Osteocyte (in vitro differentiated cells): Measurements from ENCODE around the gene CCDC107. TPM values are rescaled to one million over a fixed set of nuclear protein-coding genes. Genes with fewer than 3 reads are reported as not detected.

ENCODE experiments used
- DNase-seq: peaks from one replicate; pipeline ENCODE4 v3.0.0; 2021; ENCODE audit warnings: mixed read lengths; ENCODE audit not compliant: unreplicated experiment; ENCODE audit errors: extremely low spot score
- H3K27ac Mint-ChIP-seq: one replicate; pipeline ENCODE4 v1.8.0; 2021; ENCODE audit warnings: mild to moderate bottlenecking, mixed read lengths; ENCODE audit not compliant: unreplicated experiment
- H3K27me3 Mint-ChIP-seq: one replicate; pipeline ENCODE4 v1.8.0; 2021; ENCODE audit warnings: mixed read lengths; ENCODE audit not compliant: unreplicated experiment
- H3K36me3 Mint-ChIP-seq: one replicate; pipeline ENCODE4 v1.8.0; 2021; ENCODE audit warnings: mixed read lengths; ENCODE audit not compliant: unreplicated experiment
- H3K4me1 Mint-ChIP-seq: one replicate; pipeline ENCODE4 v1.8.0; 2021; ENCODE audit warnings: mixed read lengths; ENCODE audit not compliant: unreplicated experiment
- H3K4me3 Mint-ChIP-seq: one replicate; pipeline ENCODE4 v1.8.0; 2021; ENCODE audit warnings: mild to moderate bottlenecking, moderate library complexity, mixed read lengths; ENCODE audit not compliant: unreplicated experiment
- H3K9me3 Mint-ChIP-seq: one replicate; pipeline ENCODE4 v1.8.0; 2021; ENCODE audit warnings: mixed read lengths; ENCODE audit not compliant: unreplicated experiment
- total RNA-seq: library from RNA; stranded (reverse); gene quantifications from 2 replicates; pipeline ENCODE4 v1.2.1, GENCODE V29; 2021
- TF ChIP-seq, protein P1 (sequence below): fragments of 200-600 bp; sonication (generic); IDR thresholded peaks from 2 replicates; pipeline ENCODE4 v1.5.0; 2021; ENCODE audit warnings: antibody characterized with exemption, mild to moderate bottlenecking, moderate library complexity

CCDC107 gene
- total RNA-seq, 1 donor from 2014 or later: 31.3 TPM

DNA sequence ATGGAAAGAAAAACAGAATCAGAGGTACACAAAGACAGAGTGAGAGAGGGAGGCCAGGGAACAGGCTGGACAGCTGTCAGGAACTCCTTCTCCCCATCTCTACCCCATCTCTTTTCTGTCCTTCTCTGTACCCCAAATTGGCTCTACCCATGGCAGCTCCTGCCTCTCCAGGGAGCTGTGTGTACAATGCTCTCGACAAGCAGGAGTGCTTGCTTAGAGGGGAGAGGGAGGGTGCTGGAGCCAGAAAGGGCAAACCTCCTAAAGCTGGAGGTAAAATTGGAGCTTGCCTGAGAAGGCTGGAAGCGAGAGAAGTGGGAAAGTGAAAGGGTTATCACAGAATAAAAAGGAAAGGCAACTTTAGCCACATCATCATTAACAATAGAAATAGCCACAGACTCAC is 25.2 kb downstream of the CCDC107 start:
- H3K36me3 Mint-ChIP-seq: peaks cover 32% of the 10 kb centered on the region
- H3K27ac Mint-ChIP-seq: peak overlapping the region; percentile 54
- H3K4me3 Mint-ChIP-seq: no peak overlapping the region
- TF ChIP-seq, protein P1, sequence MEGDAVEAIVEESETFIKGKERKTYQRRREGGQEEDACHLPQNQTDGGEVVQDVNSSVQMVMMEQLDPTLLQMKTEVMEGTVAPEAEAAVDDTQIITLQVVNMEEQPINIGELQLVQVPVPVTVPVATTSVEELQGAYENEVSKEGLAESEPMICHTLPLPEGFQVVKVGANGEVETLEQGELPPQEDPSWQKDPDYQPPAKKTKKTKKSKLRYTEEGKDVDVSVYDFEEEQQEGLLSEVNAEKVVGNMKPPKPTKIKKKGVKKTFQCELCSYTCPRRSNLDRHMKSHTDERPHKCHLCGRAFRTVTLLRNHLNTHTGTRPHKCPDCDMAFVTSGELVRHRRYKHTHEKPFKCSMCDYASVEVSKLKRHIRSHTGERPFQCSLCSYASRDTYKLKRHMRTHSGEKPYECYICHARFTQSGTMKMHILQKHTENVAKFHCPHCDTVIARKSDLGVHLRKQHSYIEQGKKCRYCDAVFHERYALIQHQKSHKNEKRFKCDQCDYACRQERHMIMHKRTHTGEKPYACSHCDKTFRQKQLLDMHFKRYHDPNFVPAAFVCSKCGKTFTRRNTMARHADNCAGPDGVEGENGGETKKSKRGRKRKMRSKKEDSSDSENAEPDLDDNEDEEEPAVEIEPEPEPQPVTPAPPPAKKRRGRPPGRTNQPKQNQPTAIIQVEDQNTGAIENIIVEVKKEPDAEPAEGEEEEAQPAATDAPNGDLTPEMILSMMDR: no peak
- peaks cover 83% of the 10 kb centered on the region for H3K4me1 Mint-ChIP-seq
- H3K27me3 Mint-ChIP-seq: no peaks in the 10 kb centered on the region
- DNase-seq: no peak
- no peaks in the 10 kb centered on the region for H3K9me3 Mint-ChIP-seq

DNA sequence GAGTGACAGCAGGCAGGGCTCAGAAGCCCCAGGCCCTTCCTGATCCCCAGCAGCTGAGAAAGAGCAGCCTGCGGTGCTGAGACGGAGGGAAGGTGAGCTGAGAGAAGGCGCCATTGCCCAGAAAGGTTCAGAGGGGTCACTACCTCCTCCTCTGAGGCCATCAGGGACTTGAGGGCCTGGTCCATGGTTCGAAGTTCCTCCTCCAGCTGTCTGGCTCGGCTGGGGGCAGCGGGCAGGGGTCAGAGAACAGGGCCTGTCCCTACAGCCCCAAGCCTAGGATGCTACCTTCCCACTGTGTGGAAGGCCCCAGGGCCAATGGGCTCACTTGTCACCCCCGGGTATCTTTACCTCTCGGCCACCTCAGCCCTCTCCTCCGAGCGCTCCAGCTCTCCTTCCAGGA is 26.8 kb downstream of the CCDC107 start:
- Mint-ChIP-seq H3K4me3 (no peak overlapping the region), H3K4me1 (peaks cover 81% of the 10 kb centered on the region), H3K27me3 (no peaks in the 10 kb centered on the region), H3K9me3 (no peaks in the 10 kb centered on the region), H3K27ac (peak overlapping the region; percentile 40), H3K36me3 (peaks cover 32% of the 10 kb centered on the region)
- TF ChIP-seq, protein P1: no peak
- DNase-seq: no peak

DNA sequence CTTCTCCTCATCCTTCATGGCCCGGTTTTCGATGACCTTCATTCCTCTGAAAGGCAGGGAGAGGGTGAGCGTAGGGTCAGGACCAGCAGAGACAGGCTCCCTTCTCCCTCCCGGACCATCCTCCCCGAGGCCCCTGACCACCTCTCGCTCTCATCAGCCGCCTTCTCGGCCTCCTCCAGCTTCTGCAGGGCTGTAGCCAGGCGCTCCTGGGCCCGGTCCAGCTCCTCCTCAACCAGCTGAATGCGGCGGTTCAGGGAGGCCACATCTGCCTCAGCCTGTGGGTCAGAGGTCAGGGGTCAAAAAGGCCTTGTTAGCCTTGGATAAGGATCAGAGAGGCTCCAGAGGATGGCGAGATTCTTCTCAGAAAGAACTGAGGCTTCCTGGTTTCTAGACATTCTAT is 27.4 kb downstream of the CCDC107 start:
- no peak for DNase-seq
- TF ChIP-seq, protein P1: no peak
- Mint-ChIP-seq H3K27ac (peak overlapping the region; percentile 54), H3K36me3 (peaks cover 32% of the 10 kb centered on the region), H3K27me3 (no peaks in the 10 kb centered on the region), H3K9me3 (no peaks in the 10 kb centered on the region), H3K4me1 (peaks cover 75% of the 10 kb centered on the region), H3K4me3 (no peak overlapping the region)

DNA sequence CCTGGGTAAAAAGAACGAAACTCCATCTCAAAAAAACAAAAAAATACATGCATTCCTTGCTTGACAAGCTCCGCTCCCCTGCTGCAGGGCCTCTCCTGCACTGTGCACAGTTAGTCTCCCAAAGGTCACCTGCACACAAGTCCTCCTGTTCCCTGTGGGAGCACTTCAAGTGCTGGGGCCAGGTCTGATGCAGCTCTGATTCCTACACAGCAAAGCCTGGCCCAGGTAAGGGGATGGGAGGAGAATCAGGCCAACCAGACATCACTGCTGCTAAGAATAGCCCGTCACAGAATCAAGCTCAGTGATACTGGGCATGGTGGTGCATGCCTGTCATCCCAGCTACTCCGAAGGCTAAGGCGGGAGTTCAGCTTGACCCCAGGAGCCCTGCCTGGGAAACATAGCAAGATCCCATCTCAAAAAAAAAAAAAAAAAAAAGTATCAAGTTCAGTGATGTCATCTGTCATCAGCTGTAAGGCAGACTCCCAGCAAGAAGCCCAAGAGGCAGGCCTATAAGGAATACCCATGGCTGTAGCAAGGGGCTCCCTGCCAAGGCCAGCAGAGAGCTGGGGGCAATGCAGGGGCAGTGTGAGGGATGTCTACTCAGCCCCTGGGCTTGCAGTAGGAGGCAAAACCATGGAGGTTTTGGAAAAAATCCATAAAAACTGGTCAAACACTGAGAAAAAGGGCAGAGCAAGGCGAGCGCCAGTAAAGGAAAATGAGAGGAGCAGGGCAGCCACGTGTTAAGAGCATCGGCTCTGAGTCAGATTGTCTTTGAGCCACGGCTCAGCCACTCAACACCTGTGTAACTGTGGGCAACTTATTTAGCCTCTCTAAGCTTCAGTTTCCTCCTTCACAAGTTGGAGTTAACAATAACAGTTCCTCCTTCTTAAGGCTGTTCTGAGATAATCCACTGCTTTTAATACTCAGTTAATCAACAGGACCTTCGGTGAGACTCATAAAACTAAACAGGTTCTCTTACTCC is 28.4 kb downstream of the CCDC107 start:
- no peaks in the 10 kb centered on the region for H3K27me3 Mint-ChIP-seq
- peak overlapping the region; percentile 96 for H3K27ac Mint-ChIP-seq
- no peaks in the 10 kb centered on the region for H3K9me3 Mint-ChIP-seq
- H3K36me3 Mint-ChIP-seq: peaks cover 32% of the 10 kb centered on the region
- TF ChIP-seq, protein P1: no peak
- peaks cover 77% of the 10 kb centered on the region for H3K4me1 Mint-ChIP-seq
- peak; percentile 89 for DNase-seq
- peak overlapping the region; percentile 57 for H3K4me3 Mint-ChIP-seq

DNA sequence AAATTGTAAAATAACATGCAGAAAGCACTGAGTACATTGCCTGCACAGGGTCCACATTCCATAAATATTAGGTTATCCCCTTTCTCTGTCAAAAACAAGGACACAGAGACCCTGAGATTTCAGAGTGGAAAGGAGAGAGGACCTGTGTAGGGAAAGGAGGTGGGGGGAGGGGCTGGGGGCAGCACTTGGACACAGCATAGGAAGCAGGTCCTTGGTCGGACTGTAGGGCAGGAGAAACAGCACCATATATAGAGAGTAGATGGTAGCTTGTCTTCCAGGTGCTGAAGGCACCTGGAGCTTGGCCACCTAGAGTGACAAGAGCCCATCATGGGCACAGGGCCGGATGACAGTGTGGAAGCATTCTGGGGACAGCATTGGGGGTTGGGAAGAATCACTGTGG is 29.2 kb downstream of the CCDC107 start:
- H3K27ac Mint-ChIP-seq: peak overlapping the region; percentile 96
- H3K36me3 Mint-ChIP-seq: peaks cover 25% of the 10 kb centered on the region
- peak overlapping the region; percentile 57 for H3K4me3 Mint-ChIP-seq
- peaks cover 74% of the 10 kb centered on the region for H3K4me1 Mint-ChIP-seq
- TF ChIP-seq, protein P1: no peak
- DNase-seq: no peak
- no peaks in the 10 kb centered on the region for H3K9me3 Mint-ChIP-seq
- H3K27me3 Mint-ChIP-seq: no peaks in the 10 kb centered on the region
